Measurements from ENCODE around the gene MRO. TPM values are rescaled to one million over a fixed set of nuclear protein-coding genes. Genes with fewer than 3 reads are reported as not detected.

MRO gene
- total and polyA plus RNA-seq, 2 of the 4 experiments (the other 2 are of a cell fraction): not detected

GRCh38 chr18:50775726-50776125 is 44.1 kb downstream of the MRO start:
- Histone ChIP-seq H2BK5ac (ENCODE audit: low read depth, low read length, poor library complexity, severe bottlenecking) (no peak overlapping the region), H2BK20ac (ENCODE audit: low read depth, low read length) (no peak overlapping the region), H3K27ac (ENCODE audit: insufficient read depth, low read length) (no peak overlapping the region), H3K9me3 (ENCODE audit: control insufficient read depth, insufficient read depth, low read length) (no peaks in the 10 kb centered on the region), H3K4me3 (ENCODE audit: insufficient read depth, low read depth, low read length) (no peak overlapping the region), H4K8ac (ENCODE audit: low read depth in 2 of 2, low read length in 2 of 2) (no peak overlapping the region), H4K20me1 (ENCODE audit: insufficient read depth, low read length) (no peaks in the 10 kb centered on the region), H2BK15ac (ENCODE audit: low read depth, low read length) (no peak overlapping the region), H3K27me3 (ENCODE audit: control insufficient read depth, insufficient read depth, low read length) (no peaks in the 10 kb centered on the region), H3K4me2 (ENCODE audit: low read depth, low read length) (no peak overlapping the region), H3K4ac (ENCODE audit: low read depth, low read length) (no peak overlapping the region), H3K36me3 (ENCODE audit: control insufficient read depth, insufficient read depth, low read length) (no peaks in the 10 kb centered on the region), H2AK5ac (ENCODE audit: low read depth, low read length) (no peak overlapping the region), H3K14ac (replicated peaks; ENCODE audit: low read depth, low read length) (no peak overlapping the region), H4K91ac (ENCODE audit: insufficient read depth, low read depth, low read length) (no peak overlapping the region), H3K79me1 (ENCODE audit: low read depth in 1 of 2, low read length in 2 of 2) (no peaks in the 10 kb centered on the region), H2AK9ac (replicated peaks; ENCODE audit: low read depth, low read length, poor library complexity) (no peak overlapping the region), H3K23ac (ENCODE audit: low read depth, low read length) (no peak overlapping the region), H3K18ac (ENCODE audit: low read depth, low read length) (no peak overlapping the region), H2AFZ (replicated peaks; ENCODE audit: low read length, poor library complexity) (no peak overlapping the region), H2BK120ac (ENCODE audit: low read depth, low read length) (no peak overlapping the region), H3K9ac (ENCODE audit: low read depth, low read length) (no peak overlapping the region), H3K56ac (ENCODE audit: extremely low read depth, insufficient read depth, low read length) (no peak overlapping the region), H3K9me1 (ENCODE audit: insufficient read depth, low read length) (no peaks in the 10 kb centered on the region), H4K5ac (ENCODE audit: low read depth, low read length) (no peak overlapping the region), H3K4me1 (ENCODE audit: control insufficient read depth, insufficient read depth, low read length) (no peaks in the 10 kb centered on the region)
- no TSS peak for BruUV-seq (replicated peaks)
- ChIA-PET CTCF (no interaction called here), POLR2A (ENCODE audit: unreplicated experiment) (no interaction called here)
- DNase-seq (no peak), ATAC-seq (ENCODE audit: low read depth) (no peak)
- dilution Hi-C loops (cut with HindIII; ENCODE audit: low sequenced_read_pairs, unreplicated experiment) (no loop called here), intact Hi-C loops (cut with micrococcal nuclease) (no loop called here), in situ Hi-C loops (cut with MboI; ENCODE audit: low sequenced_read_pairs) (no loop called here)
- no peak for TF ChIP-seq MXI1 (IDR thresholded peaks at IDR 0.05; ENCODE audit: borderline replicate concordance, low read depth, low read length)
- 92% methylated on average over 2 of the region's 14 CpGs; no CpG with 5 or more reads in 1 of the 2 experiments for WGBS, 2 experiments (ENCODE audit: extremely low coverage in 2 of 2, insufficient read length in 1 of 2)
